Measurements from ENCODE around the gene USP24. TPM values are rescaled to one million over a fixed set of nuclear protein-coding genes. Genes with fewer than 3 reads are reported as not detected.
"Not testable (repeated sequence)": the region's sequence is repeated elsewhere in the genome, so short reads cannot be mapped to it uniquely, and the experiment has no call there.

Gene USP24
- polyA plus RNA-seq, 3 donors, result 37.6 to 56.8 (median 55.7) TPM

- no peak for DNase-seq
Measured at GRCh38 chr1:55231745-55232144, 16.6 kb upstream of the USP24 start.

GRCh38 chr1:55230659-55231058 is 15.5 kb upstream of the USP24 start:
- DNase-seq, result no peak

- DNase-seq, result not testable (repeated sequence)
Measured at GRCh38 chr1:55229726-55230125, 14.6 kb upstream of the USP24 start.

- no peak for DNase-seq
Measured at GRCh38 chr1:55225228-55225627, 10.1 kb upstream of the USP24 start.

- no peak for DNase-seq
Measured at GRCh38 chr1:55224729-55225128, 9.6 kb upstream of the USP24 start.

- no peak for DNase-seq
Measured at GRCh38 chr1:55222152-55222551, 7.0 kb upstream of the USP24 start.

GRCh38 chr1:55217226-55217986 is 2.2 kb upstream of the USP24 start:
- no peak for DNase-seq

- no peak for DNase-seq
Measured at GRCh38 chr1:55216096-55216495, 932 bp upstream of the USP24 start.

- DNase-seq, result no peak
Measured at GRCh38 chr1:55214934-55215193, 300 bp downstream of the USP24 start.

GRCh38 chr1:55214212-55214933 is 791 bp downstream of the USP24 start:
- peak; percentile 58 for DNase-seq

- DNase-seq, result no peak
Measured at GRCh38 chr1:55213885-55214211, 1.3 kb downstream of the USP24 start.

GRCh38 chr1:55213151-55213884 is 1.8 kb downstream of the USP24 start:
- no peak for DNase-seq

- DNase-seq, result no peak
Measured at GRCh38 chr1:55212349-55213150, 2.6 kb downstream of the USP24 start.

GRCh38 chr1:55211863-55212262 is 3.3 kb downstream of the USP24 start:
- no peak for DNase-seq

- DNase-seq, result no peak
Measured at GRCh38 chr1:55210990-55211801, 4.0 kb downstream of the USP24 start.

GRCh38 chr1:55209247-55209646 is 5.9 kb downstream of the USP24 start:
- DNase-seq, result no peak

- no peak for DNase-seq
Measured at GRCh38 chr1:55206210-55206609, 9.0 kb downstream of the USP24 start.

GRCh38 chr1:55204997-55205396 is 10.2 kb downstream of the USP24 start:
- no peak for DNase-seq

GRCh38 chr1:55203064-55203463 is 12.1 kb downstream of the USP24 start:
- DNase-seq, result no peak

- DNase-seq, result no peak
Measured at GRCh38 chr1:55200667-55201066, 14.5 kb downstream of the USP24 start.

GRCh38 chr1:55199735-55200134 is 15.4 kb downstream of the USP24 start:
- not testable (repeated sequence) for DNase-seq

Measured in renal pelvis (tissue), 4 donors.